ENCODE measurements around the gene EDC4. TPM values are rescaled to one million over a fixed set of nuclear protein-coding genes. Genes with fewer than 3 reads are reported as not detected.
A peak's percentile ranks its signal among the peaks of the same experiment; 100 is the strongest.

The EDC4 gene
- total RNA-seq, 1 donor: 47.4 TPM

DNA sequence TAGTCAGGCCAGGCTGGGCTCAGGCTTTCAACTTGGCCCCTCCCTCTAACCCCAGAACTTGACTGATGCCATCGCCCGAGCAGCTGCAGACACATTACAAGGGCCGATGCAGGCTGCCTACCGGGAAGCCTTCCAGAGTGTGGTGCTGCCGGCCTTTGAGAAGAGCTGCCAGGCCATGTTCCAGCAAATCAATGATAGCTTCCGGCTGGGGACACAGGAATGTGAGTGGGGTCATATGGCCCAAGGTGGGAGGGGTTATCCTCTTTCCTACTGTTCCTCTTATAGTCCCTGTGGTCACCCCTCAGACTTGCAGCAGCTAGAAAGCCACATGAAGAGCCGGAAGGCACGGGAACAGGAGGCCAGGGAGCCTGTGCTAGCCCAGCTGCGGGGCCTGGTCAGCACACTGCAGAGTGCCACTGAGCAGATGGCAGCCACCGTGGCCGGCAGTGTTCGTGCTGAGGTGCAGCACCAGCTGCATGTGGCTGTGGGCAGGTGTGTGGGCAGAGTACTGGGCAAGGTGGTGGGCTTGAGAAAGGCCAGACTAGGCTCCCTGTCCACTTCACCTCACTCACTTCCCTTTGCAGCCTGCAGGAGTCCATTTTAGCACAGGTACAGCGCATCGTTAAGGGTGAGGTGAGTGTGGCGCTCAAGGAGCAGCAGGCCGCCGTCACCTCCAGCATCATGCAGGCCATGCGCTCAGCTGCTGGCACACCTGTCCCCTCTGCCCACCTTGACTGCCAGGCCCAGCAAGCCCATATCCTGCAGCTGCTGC is 9.7 kb downstream of the EDC4 start:
- TF ChIP-seq, protein P1, sequence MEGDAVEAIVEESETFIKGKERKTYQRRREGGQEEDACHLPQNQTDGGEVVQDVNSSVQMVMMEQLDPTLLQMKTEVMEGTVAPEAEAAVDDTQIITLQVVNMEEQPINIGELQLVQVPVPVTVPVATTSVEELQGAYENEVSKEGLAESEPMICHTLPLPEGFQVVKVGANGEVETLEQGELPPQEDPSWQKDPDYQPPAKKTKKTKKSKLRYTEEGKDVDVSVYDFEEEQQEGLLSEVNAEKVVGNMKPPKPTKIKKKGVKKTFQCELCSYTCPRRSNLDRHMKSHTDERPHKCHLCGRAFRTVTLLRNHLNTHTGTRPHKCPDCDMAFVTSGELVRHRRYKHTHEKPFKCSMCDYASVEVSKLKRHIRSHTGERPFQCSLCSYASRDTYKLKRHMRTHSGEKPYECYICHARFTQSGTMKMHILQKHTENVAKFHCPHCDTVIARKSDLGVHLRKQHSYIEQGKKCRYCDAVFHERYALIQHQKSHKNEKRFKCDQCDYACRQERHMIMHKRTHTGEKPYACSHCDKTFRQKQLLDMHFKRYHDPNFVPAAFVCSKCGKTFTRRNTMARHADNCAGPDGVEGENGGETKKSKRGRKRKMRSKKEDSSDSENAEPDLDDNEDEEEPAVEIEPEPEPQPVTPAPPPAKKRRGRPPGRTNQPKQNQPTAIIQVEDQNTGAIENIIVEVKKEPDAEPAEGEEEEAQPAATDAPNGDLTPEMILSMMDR (IDR thresholded peaks at IDR 0.05; ENCODE audit: insufficient read depth, low read length): no peak
- H3K4me3 ChIP-seq (ENCODE audit: low read depth, low read length): no peak overlapping the region
- DNase-seq (ENCODE audit: low read depth): no peak

DNA sequence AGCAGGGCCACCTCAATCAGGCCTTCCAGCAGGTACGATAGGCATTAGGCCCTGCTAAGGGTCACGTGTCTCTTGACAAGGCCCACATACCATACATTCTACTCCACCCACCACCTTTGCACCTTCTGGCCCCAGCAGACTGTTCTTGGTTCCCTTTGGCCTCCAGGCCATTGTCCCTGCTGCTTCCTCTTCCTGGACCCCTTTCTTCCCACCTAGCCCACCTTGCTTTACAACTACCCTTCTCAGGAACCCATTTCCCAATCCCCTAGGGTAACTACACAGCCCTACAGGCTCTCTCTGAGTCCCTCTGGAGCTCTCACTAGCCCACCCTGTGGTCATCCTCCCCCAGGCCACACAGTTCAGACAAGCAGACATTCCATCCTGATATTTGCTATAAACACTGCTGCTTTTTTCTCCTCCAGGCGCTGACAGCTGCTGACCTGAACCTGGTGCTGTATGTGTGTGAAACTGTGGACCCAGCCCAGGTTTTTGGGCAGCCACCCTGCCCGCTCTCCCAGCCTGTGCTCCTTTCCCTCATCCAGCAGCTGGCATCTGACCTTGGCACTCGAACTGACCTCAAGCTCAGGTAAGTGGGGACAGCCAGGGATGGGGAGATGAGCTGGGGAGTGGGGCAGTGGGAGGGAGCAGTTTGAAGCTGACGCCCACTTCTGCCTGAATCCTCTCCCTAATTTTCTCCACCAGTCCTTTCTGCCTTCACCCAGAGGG is 10.5 kb downstream of the EDC4 start:
- no peak overlapping the region for H3K4me3 ChIP-seq (ENCODE audit: low read depth, low read length)
- TF ChIP-seq, protein P1 (IDR thresholded peaks at IDR 0.05; ENCODE audit: insufficient read depth, low read length): no peak
- DNase-seq (ENCODE audit: low read depth): no peak

DNA sequence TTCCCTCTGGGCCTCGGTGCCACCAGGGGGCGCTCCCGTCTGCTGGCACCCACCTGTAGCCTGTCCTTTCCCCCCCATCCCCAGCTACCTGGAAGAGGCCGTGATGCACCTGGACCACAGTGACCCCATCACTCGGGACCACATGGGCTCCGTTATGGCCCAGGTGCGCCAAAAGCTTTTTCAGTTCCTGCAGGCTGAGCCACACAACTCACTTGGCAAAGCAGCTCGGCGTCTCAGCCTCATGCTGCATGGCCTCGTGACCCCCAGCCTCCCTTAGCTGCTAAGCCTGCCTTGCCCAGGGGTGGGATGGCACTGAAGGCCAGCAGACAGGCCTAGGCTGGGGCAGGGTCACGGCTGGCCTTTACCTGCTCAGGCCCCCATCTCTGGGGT is 11.0 kb downstream of the EDC4 start:
- TF ChIP-seq, protein P1 (IDR thresholded peaks at IDR 0.05; ENCODE audit: insufficient read depth, low read length): peak; percentile 84
- DNase-seq (ENCODE audit: low read depth): peak; percentile 40
- no peak overlapping the region for H3K4me3 ChIP-seq (ENCODE audit: low read depth, low read length)

DNA sequence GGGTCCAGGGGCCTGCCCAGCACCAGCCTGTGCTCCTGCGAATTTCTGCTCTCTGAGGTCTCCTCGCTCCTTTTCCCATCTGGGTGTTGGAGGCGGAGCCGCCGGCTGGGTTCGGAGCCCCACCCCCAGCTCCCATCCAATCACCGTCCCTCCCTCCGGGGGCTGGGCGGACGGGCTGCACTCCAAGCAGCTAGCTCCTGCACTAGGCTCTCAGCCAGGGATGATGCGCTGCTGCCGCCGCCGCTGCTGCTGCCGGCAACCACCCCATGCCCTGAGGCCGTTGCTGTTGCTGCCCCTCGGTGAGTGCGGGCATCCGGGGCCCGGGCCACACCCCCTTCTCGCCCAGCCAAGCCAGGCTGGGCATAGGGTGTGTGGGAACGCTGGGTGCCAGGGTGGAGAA is 11.8 kb downstream of the EDC4 start, which contains the start of gene NRN1L:
NRN1L (plus strand) TSS at position 202 of the 400 bp plus-strand sequence; CDS start at position 221, 19 bp downstream.
- TF ChIP-seq, protein P1 (IDR thresholded peaks at IDR 0.05; ENCODE audit: insufficient read depth, low read length): no peak
- H3K4me3 ChIP-seq (ENCODE audit: low read depth, low read length): no peak within 1 kb of the TSS
- DNase-seq (ENCODE audit: low read depth): peak; percentile 85

DNA sequence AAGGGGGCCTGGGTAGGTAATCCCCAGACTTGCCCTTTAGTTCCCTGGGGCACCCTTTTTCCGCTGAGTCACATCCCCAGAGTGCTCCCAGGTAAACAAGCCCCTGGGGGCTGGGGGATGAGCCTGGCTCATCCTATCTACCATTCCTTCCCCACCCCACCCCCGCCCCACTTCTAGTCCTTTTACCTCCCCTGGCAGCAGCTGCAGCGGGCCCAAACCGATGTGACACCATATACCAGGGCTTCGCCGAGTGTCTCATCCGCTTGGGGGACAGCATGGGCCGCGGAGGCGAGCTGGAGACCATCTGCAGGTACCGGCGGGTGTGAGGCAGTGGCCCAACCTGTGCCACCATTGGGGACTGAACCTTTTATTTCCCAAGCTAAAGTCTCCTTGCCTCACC is 12.7 kb downstream of the EDC4 start:
- no peak for DNase-seq (ENCODE audit: low read depth)
- H3K4me3 ChIP-seq (ENCODE audit: low read depth, low read length): no peak overlapping the region
- TF ChIP-seq, protein P1 (IDR thresholded peaks at IDR 0.05; ENCODE audit: insufficient read depth, low read length): no peak

DNA sequence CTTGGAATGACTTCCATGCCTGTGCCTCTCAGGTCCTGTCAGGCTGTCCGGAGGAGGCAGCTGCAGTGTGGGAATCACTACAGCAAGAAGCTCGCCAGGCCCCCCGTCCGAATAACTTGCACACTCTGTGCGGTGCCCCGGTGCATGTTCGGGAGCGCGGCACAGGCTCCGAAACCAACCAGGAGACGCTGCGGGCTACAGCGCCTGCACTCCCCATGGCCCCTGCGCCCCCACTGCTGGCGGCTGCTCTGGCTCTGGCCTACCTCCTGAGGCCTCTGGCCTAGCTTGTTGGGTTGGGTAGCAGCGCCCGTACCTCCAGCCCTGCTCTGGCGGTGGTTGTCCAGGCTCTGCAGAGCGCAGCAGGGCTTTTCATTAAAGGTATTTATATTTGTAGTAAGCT is 13.1 kb downstream of the EDC4 start:
- no peak for DNase-seq (ENCODE audit: low read depth)
- H3K4me3 ChIP-seq (ENCODE audit: low read depth, low read length): no peak overlapping the region
- TF ChIP-seq, protein P1 (IDR thresholded peaks at IDR 0.05; ENCODE audit: insufficient read depth, low read length): no peak
